GM15510 (cell line): ENCODE results near the gene DNM3.

Experiments used
- POLR2A ChIP-seq: IDR thresholded peaks from 3 replicates; pipeline ENCODE4 v1.6.1; 2011; ENCODE audit warnings: borderline replicate concordance; ENCODE audit not compliant: insufficient read length; ENCODE audit errors: extremely low read depth

The DNM3 gene

GRCh38 chr1:171807556-171807955 is 33.7 kb upstream of the DNM3 start:
- TF ChIP-seq POLR2A: no peak

GRCh38 chr1:171809834-171810233 is 31.5 kb upstream of the DNM3 start:
- no peak for TF ChIP-seq POLR2A

- TF ChIP-seq POLR2A: no peak
Measured at GRCh38 chr1:171811672-171812071, 29.6 kb upstream of the DNM3 start.

- TF ChIP-seq POLR2A: no peak
Measured at GRCh38 chr1:171814692-171815091, 26.6 kb upstream of the DNM3 start.

GRCh38 chr1:171816300-171816901 is 24.9 kb upstream of the DNM3 start:
- no peak for TF ChIP-seq POLR2A

GRCh38 chr1:171817511-171818265 is 23.6 kb upstream of the DNM3 start:
- TF ChIP-seq POLR2A: no peak

- TF ChIP-seq POLR2A: no peak
Measured at GRCh38 chr1:171819946-171820345, 21.4 kb upstream of the DNM3 start.

- TF ChIP-seq POLR2A: no peak
Measured at GRCh38 chr1:171826973-171827372, 14.3 kb upstream of the DNM3 start.

GRCh38 chr1:171828794-171829193 is 12.5 kb upstream of the DNM3 start:
- no peak for TF ChIP-seq POLR2A

GRCh38 chr1:171833091-171833825 is 8.0 kb upstream of the DNM3 start:
- no peak for TF ChIP-seq POLR2A

GRCh38 chr1:171834821-171835220 is 6.5 kb upstream of the DNM3 start:
- no peak for TF ChIP-seq POLR2A

- TF ChIP-seq POLR2A: no peak
Measured at GRCh38 chr1:171835891-171836290, 5.4 kb upstream of the DNM3 start.

GRCh38 chr1:171841931-171842761 is 848 bp downstream of the DNM3 start:
- no peak for TF ChIP-seq POLR2A

- no peak for TF ChIP-seq POLR2A
Measured at GRCh38 chr1:171844381-171844780, 3.1 kb downstream of the DNM3 start.

- no peak for TF ChIP-seq POLR2A
Measured at GRCh38 chr1:171845998-171846397, 4.7 kb downstream of the DNM3 start.

- no peak for TF ChIP-seq POLR2A
Measured at GRCh38 chr1:171849245-171849898, 8.1 kb downstream of the DNM3 start.
